Measurements from ENCODE around the gene ANKMY1. TPM values are rescaled to one million over a fixed set of nuclear protein-coding genes. Genes with fewer than 3 reads are reported as not detected.

ANKMY1 gene
- polyA plus RNA-seq, 3 donors: 2.1 to 22.9 (median 2.9) TPM

DNA sequence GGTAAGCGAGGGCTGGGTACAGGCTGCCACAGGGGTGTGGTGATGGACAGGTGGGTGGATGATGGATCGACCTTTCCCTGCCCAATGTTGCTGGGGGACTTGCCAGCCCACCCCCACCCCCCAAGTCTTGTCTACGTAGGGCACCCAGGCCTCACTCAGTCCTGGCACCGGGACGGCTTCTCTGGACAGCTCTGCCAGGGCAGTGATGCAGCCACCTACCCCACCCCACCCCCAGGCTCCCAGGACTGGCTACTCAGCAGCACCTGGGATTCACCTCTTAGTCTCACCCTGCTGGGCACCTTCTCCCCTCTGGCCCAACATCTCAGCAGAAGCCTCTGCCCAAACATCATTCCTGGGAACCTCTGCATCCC is 55.7 kb downstream of the ANKMY1 start:
- Mint-ChIP-seq H3K4me1 (no peaks in the 10 kb centered on the region), H3K27ac (no peak overlapping the region), H3K9me3 (peaks cover 0 to 3% (median 0%) of the 10 kb centered on the region in 7 donors), H3K4me3 (no peak overlapping the region), H3K27me3 (ENCODE audit: low read depth in 3 of 3) (no peaks in the 10 kb centered on the region), H3K36me3 (peaks cover 38 to 52% of the 10 kb centered on the region in 2 donors)
- no peak overlapping the region for H3K27ac ChIP-seq (ENCODE audit: low read depth in 1 of 2, low read length in 2 of 2)
- H3K79me2 ChIP-seq (ENCODE audit: insufficient read depth, low read length): no peaks in the 10 kb centered on the region
- H3K4me1 ChIP-seq (ENCODE audit: control insufficient read depth in 1 of 2, insufficient read depth in 2 of 2, low read length in 2 of 2): no peaks in the 10 kb centered on the region
- H3K4me2 ChIP-seq (replicated peaks; ENCODE audit: extremely low read depth, low read length, poor library complexity, severe bottlenecking): no peak overlapping the region
- H3K36me3 ChIP-seq (replicated peaks in 1 of 2; ENCODE audit: control insufficient read depth in 1 of 2, insufficient read depth in 2 of 2, low read length in 2 of 2): peaks cover 9 to 28% of the 10 kb centered on the region in 2 donors
- intact Hi-C loops (cut with micrococcal nuclease): no loop called here
- H2AFZ ChIP-seq (ENCODE audit: insufficient read depth, low read depth, low read length, poor library complexity, severe bottlenecking): no peak overlapping the region
- H3K4me3 ChIP-seq (replicated peaks in 1 of 3; ENCODE audit: low read depth in 2 of 3, low read length in 3 of 3): no peak overlapping the region
- H3K27me3 ChIP-seq (ENCODE audit: control insufficient read depth in 2 of 2, insufficient read depth in 2 of 2, low read length in 2 of 2): no peaks in the 10 kb centered on the region
- no peak overlapping the region for H3K9ac ChIP-seq (ENCODE audit: insufficient read depth, low read length, poor library complexity, severe bottlenecking)
- no peak for DNase-seq
- TF ChIP-seq, protein P1, sequence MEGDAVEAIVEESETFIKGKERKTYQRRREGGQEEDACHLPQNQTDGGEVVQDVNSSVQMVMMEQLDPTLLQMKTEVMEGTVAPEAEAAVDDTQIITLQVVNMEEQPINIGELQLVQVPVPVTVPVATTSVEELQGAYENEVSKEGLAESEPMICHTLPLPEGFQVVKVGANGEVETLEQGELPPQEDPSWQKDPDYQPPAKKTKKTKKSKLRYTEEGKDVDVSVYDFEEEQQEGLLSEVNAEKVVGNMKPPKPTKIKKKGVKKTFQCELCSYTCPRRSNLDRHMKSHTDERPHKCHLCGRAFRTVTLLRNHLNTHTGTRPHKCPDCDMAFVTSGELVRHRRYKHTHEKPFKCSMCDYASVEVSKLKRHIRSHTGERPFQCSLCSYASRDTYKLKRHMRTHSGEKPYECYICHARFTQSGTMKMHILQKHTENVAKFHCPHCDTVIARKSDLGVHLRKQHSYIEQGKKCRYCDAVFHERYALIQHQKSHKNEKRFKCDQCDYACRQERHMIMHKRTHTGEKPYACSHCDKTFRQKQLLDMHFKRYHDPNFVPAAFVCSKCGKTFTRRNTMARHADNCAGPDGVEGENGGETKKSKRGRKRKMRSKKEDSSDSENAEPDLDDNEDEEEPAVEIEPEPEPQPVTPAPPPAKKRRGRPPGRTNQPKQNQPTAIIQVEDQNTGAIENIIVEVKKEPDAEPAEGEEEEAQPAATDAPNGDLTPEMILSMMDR (IDR thresholded peaks at IDR 0.05): no peak
- WGBS (ENCODE audit: insufficient coverage): 90% methylated on average over 3 of the region's 5 CpGs
- H3K9me3 ChIP-seq (replicated peaks in 1 of 2; ENCODE audit: control insufficient read depth in 1 of 2, insufficient read depth in 1 of 2, low read length in 2 of 2): no peaks in the 10 kb centered on the region
- H4K20me1 ChIP-seq (ENCODE audit: insufficient read depth, low read length): no peaks in the 10 kb centered on the region

GRCh38 chr2:240501531-240501991 is 56.2 kb downstream of the ANKMY1 start:
- Histone ChIP-seq H3K9me3 (replicated peaks in 1 of 2; ENCODE audit: control insufficient read depth in 1 of 2, insufficient read depth in 1 of 2, low read length in 2 of 2) (no peaks in the 10 kb centered on the region), H3K27me3 (ENCODE audit: control insufficient read depth in 2 of 2, insufficient read depth in 2 of 2, low read length in 2 of 2) (no peaks in the 10 kb centered on the region), H3K79me2 (ENCODE audit: insufficient read depth, low read length) (no peaks in the 10 kb centered on the region), H3K4me3 (replicated peaks in 1 of 3; ENCODE audit: low read depth in 2 of 3, low read length in 3 of 3) (no peak overlapping the region), H3K27ac (ENCODE audit: low read depth in 1 of 2, low read length in 2 of 2) (no peak overlapping the region), H3K4me1 (ENCODE audit: control insufficient read depth in 1 of 2, insufficient read depth in 2 of 2, low read length in 2 of 2) (no peaks in the 10 kb centered on the region), H2AFZ (ENCODE audit: insufficient read depth, low read depth, low read length, poor library complexity, severe bottlenecking) (no peak overlapping the region), H3K4me2 (replicated peaks; ENCODE audit: extremely low read depth, low read length, poor library complexity, severe bottlenecking) (no peak overlapping the region), H4K20me1 (ENCODE audit: insufficient read depth, low read length) (no peaks in the 10 kb centered on the region), H3K9ac (ENCODE audit: insufficient read depth, low read length, poor library complexity, severe bottlenecking) (no peak overlapping the region), H3K36me3 (replicated peaks in 1 of 2; ENCODE audit: control insufficient read depth in 1 of 2, insufficient read depth in 2 of 2, low read length in 2 of 2) (peaks cover 9 to 32% of the 10 kb centered on the region in 2 donors)
- no peaks in the 10 kb centered on the region for H3K4me1 Mint-ChIP-seq
- intact Hi-C loops (cut with micrococcal nuclease): no loop called here
- 85% methylated on average over 10 of the region's 13 CpGs for WGBS (ENCODE audit: insufficient coverage)
- TF ChIP-seq, protein P1 (IDR thresholded peaks at IDR 0.05): no peak
- H3K27ac Mint-ChIP-seq: no peak overlapping the region
- peaks cover 42 to 57% of the 10 kb centered on the region in 2 donors for H3K36me3 Mint-ChIP-seq
- peaks cover 0 to 3% (median 0%) of the 10 kb centered on the region in 7 donors for H3K9me3 Mint-ChIP-seq
- H3K27me3 Mint-ChIP-seq (ENCODE audit: low read depth in 3 of 3): no peaks in the 10 kb centered on the region
- H3K4me3 Mint-ChIP-seq: no peak overlapping the region
- no peak for DNase-seq

Data from CD14-positive monocyte (primary cell).